CD4-positive, alpha-beta T cell treated with Interleukin-17A for 1 hour (primary cell): ENCODE data around the gene RGS7.

Source experiments
- DNase-seq: peaks from one replicate; pipeline ENCODE4 v3.0.0-alpha.2; 2020

RGS7 gene

GRCh38 chr1:240968864-240969263 is 388.1 kb downstream of the RGS7 start:
- no peak for DNase-seq

- DNase-seq, result no peak
Measured at GRCh38 chr1:240967070-240967724, 389.8 kb downstream of the RGS7 start.

- no peak for DNase-seq
Measured at GRCh38 chr1:240965581-240966091, 391.4 kb downstream of the RGS7 start.

- DNase-seq, result no peak
Measured at GRCh38 chr1:240962086-240962485, 394.9 kb downstream of the RGS7 start.

DNA sequence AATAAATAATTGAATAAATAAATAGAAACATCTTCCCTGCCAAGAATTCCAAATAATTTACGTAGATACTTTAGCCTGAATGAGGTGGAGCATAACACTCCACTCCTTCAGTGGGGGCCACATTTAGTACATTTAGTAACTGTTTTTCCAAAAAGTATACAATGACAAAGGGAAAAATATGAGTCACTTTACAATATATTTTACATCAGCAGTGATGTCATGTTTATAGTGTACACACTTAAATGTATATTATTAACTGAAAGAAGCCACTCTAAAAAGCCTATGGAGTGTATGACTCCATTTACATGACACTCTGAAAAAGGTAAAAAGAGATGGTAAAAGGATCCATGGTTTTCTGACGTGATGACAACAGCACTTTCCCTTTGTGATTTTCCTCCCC is 400.6 kb downstream of the RGS7 start:
- DNase-seq, result no peak

- DNase-seq, result no peak
Measured at GRCh38 chr1:240956020-240956419, 401.0 kb downstream of the RGS7 start.

GRCh38 chr1:240947438-240948224 is 409.4 kb downstream of the RGS7 start:
- no peak for DNase-seq

- DNase-seq, result no peak
Measured at GRCh38 chr1:240946926-240947325, 410.1 kb downstream of the RGS7 start.

DNA sequence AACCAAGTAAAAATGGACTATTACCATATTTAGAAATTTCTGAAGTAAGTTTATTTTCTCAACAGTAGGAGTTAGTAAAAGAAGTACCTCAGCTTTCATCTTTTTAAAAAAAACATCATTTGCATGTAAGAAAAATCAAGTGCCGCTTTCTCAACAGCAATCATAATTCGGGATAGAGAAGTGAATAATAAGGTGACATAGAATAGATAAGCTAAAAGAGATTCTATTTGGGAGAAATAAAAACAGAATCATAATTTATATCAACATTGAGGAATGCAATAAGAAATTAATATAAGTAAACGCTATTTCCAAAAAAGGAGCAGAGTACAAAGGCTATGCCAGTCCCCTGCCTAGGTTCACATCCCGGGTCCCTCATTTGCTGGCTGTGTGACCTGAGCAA is 414.1 kb downstream of the RGS7 start:
- no peak for DNase-seq

GRCh38 chr1:240941701-240942370 is 415.2 kb downstream of the RGS7 start:
- DNase-seq, result no peak

DNA sequence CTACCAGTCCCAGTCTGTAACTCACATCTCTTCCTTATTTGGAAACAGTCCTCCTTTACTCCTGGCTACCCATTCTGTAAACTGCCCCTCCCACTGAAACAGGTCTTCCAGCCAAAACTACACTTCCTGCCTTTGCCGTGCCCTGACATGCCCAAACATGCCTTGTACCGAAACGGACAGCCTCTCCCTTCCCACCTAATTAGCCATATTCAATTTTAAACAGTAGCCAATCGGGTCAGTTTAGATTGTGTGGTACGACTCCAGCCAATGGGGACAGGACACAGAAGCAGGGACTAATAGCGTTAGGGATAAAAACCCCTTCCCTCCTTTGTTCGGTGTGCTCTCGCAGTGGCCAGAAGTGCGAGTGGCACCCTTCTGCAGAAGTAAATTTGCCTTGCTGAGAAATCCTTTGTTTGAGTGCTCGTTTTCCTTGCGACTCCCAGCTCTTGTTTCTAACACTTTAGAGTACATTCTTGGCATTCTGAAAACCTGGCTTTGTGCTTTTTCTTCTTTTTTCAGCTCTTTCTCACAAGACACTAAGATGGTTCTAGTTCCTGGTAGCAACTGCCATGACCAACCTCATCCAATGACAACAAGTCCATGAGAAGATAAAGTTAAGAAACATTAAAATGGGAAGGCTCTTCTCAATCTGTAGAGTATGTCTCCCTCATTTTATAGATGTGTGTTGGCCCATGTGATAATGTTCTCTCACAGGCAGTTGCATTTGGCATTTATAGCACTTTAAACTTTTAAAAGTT is 419.9 kb downstream of the RGS7 start:
- no peak for DNase-seq

DNA sequence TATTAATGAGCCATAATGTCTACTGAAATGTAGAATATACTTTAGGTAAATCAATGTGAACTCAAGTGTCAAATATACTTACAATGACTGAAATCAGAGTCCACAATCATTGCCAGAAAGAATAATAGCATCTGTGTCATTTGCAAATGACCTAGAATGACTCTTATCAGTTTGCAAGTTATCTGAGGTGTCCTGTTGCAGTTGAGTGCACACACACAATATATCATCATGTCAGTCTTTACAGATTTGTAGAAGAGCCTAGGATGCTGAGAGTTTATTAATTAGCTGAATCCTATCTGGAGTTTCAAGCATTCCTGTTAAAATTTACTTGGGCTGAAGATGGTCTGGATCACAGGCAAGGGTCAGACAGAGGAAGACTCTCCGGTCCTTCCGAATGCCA is 421.1 kb downstream of the RGS7 start:
- no peak for DNase-seq

DNA sequence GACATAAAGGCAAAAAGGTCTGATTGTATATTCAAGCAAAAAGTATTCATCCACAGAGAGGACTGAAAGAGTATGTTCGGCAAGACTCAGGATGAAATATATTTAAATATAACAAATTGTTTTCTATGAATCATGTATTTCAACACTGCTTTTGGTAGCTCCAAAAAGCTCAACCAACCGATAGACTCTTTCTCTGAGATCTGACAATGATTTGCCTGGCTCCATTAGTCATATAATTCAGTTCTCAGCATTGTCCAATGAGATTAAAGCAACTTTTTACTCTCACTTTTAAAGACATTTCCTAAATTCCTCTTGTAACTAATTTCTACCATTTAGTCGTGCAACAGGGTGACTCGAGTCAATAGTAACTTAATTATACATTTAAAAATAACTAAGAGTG is 426.0 kb downstream of the RGS7 start:
- DNase-seq, result no peak

DNA sequence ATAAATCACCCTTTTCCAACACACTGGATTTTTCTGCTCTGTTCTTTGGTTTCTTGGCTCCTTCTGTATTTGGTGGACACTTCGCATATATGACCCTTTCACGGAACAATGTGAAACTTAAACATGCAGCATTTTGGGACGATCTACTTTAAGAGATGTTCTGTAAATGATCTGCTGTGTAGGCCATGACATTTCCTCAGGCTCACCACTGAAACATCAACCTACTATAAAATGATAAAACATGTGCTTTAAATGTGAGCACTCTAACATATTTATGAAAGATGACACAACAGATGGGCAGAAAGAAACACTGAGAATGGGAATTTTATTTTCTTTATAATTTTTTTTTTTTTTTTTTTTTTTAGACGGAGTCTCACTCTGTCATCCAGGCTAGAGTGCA is 428.7 kb downstream of the RGS7 start:
- DNase-seq, result no peak

DNA sequence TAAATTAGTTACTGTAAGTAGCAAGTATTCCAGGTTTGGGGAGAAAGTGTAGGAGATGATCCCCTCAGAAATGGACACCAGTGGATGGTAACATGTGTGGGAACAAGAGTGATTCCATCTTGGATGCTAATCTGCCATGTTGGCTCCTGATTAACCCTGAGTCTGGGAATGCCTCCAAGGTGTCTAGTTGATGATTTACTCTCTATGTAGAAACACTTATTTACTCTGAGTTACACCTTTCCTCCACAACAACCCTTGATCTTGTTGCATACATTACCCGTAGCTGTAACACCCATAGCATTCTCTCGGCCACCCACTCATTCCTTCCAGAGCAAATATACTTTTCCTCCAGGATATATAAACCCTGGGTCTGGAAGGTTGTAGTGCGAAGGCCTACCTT is 429.2 kb downstream of the RGS7 start:
- no peak for DNase-seq

GRCh38 chr1:240925273-240925672 is 431.7 kb downstream of the RGS7 start:
- DNase-seq, result no peak

DNA sequence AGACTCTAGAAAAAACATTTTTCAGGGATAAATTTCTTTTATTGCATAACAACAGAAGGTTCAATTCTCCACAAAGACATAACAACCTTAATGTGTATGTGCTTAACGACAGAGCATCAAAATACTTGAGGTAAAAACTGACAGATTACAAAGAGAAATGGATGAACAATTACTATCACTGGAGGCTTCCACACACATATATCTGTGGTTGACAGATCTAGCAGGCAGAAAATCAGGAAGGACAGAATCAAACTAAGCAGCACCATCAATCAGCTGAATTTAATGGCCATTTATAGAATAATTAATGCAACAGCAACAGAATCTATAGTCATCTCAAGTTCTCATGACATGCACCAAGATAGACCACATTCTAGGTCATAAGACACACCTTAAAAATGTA is 439.0 kb downstream of the RGS7 start:
- no peak for DNase-seq

- DNase-seq, result no peak
Measured at GRCh38 chr1:240914506-240914905, 442.5 kb downstream of the RGS7 start.

DNA sequence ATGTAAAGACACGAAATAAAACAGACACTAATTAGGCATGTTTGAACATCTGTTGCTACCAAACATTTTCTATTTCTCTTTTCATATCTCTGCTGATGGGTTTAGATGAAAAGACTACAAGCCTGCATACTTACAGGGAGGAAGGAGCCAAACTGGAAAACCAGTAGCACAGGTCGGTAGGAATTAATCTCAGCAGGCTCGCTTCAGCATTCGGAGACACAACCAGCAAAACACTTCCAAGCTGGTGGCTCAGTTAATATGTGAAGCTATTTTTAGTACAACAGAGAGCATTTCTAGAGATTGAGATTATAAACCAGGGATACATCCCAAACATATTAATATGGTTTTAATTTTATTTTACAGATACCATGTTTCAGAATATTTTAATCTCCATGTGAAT is 444.2 kb downstream of the RGS7 start:
- no peak for DNase-seq

DNA sequence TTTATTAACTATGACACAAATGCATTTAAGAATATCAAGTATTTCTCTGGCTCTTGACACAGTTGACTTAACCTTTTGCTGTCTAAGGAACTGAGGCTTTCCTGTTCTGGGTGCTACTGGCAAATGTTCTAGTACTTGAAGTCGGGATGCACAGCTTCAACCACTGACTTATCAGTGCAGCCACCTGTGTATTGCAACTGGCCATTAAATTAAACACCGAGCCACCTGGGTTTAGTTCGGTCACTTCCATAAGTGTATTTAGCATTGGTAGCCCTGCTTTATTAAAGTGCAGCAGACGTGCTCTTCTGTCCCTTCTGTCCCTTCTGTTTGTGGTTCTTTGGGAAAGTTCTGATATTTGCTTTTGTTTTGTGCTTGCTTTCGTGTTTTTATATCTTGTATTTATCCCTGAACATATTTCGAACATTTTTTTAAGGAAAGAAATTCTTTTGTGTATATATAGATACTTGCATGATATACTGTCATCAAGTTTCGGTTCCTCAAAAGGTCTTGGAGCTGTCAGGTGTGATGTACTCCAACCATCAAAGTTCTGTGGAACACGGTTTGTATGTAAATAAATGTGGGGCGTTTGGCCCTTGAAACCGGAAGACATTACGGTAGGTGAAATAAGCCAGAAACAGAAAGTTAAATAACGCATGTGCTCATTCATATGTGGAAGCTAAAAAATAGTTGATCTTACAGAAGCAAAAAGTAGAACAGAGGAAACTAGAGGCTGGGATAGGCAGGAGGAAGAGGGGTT is 447.1 kb downstream of the RGS7 start:
- no peak for DNase-seq

GRCh38 chr1:240906477-240906876 is 450.5 kb downstream of the RGS7 start:
- no peak for DNase-seq

GRCh38 chr1:240905225-240905765 is 451.7 kb downstream of the RGS7 start:
- DNase-seq, result no peak
